Embryonic facial prominence (tissue), 1 donor: ENCODE data around the gene ITSN1.
"Not testable (repeated sequence)": the region's sequence is repeated elsewhere in the genome, so short reads cannot be mapped to it uniquely, and the experiment has no call there.

Experiments used
- DNase-seq: peaks from one replicate; pipeline ENCODE4 v3.0.0-alpha.2; 2016; ENCODE audit errors: extremely low spot score

Gene ITSN1

DNA sequence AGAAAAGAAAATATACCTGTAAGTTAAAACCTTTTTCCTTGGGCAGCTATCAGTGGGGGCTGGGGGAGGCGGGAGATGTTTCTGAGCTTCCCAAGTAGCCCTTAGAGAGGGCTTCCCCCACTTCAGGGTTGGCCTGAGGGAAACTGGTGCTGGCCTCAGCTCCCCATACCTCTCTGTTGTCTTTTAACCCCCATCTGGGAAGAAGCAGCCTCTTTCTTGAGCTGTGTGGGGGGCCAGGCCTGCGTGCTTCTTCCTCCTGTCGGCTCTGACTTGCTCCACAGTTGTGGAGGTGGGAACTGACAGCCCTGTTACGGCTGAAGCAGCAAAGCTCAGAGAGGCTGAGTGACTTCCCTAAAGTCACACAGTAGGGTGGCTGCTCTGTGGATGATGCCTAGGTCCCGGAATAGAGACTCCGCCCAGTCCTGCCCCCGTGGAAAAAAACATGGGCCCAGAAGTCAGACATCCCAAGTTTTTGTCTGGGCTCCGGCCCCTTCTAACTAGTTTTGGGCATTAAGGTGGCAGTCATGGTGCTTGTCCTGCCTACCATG is 218.1 kb downstream of the ITSN1 start:
- no peak for DNase-seq

DNA sequence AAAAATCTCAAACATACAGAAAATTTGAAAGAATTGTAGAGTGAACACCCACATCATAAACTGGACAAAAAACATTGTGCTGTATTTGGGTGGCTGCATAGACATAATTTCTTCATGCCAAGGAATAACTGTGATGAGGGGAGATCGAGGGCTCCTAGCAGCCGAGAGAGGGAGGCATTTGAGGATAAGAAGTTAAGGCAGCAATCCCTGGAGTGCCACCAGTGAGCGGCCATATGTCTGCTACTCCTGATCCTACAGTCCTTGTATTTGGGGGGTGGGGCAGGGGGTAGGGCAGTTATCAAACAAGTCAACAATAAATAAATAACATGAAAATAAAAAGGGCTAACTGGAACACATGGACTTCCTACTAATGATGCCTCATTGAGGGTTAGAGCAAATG is 218.8 kb downstream of the ITSN1 start:
- DNase-seq, result no peak

DNA sequence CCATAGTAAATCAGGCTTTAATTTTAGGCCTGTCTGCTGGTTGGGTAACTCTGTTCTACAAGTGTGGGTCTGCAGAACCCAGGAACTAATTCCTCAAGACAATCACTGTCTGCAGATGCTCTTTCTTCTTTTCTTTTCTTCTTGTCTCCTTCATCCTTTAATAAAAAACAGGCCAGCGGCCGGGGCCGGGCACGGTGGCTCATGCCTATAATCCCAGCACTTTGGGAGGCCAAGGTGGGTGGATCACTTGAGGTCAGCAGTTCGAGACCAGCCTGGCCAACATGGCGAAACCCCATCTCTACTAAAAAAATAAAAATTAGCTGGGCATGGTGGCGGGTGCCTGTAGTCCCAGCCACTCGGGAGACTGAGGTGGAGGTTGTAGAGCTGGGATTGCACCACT is 220.9 kb downstream of the ITSN1 start:
- DNase-seq, result not testable (repeated sequence)

DNA sequence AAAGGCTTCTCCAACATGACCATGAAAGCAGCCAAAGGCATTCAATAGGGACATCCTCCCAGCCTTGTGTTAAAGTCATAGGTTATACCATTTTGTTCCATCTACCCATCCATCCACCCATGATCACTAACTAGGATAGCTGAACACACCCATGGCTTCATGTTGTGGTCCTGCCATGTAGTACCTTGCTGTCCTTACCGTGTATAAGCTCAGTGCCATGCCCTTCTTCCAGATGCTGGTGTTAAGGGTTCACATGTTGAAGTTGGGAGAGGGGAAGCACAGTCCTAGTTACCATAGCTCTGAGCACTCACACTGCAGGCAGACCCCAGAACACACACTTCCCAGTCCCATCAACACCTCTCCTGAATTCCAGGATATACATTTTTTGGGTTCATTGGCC is 221.8 kb downstream of the ITSN1 start:
- no peak for DNase-seq

- no peak for DNase-seq
Measured at GRCh38 chr21:33865176-33865575, 222.9 kb downstream of the ITSN1 start.

- DNase-seq, result no peak
Measured at GRCh38 chr21:33865996-33866575, 223.8 kb downstream of the ITSN1 start.

GRCh38 chr21:33866826-33867225 is 224.5 kb downstream of the ITSN1 start:
- DNase-seq, result no peak

GRCh38 chr21:33867868-33868267 is 225.6 kb downstream of the ITSN1 start:
- DNase-seq, result not testable (repeated sequence)

- no peak for DNase-seq
Measured at GRCh38 chr21:33869873-33870272, 227.6 kb downstream of the ITSN1 start.

- DNase-seq, result no peak
Measured at GRCh38 chr21:33870768-33871167, 228.5 kb downstream of the ITSN1 start.

GRCh38 chr21:33871171-33871570 is 228.9 kb downstream of the ITSN1 start:
- no peak for DNase-seq

DNA sequence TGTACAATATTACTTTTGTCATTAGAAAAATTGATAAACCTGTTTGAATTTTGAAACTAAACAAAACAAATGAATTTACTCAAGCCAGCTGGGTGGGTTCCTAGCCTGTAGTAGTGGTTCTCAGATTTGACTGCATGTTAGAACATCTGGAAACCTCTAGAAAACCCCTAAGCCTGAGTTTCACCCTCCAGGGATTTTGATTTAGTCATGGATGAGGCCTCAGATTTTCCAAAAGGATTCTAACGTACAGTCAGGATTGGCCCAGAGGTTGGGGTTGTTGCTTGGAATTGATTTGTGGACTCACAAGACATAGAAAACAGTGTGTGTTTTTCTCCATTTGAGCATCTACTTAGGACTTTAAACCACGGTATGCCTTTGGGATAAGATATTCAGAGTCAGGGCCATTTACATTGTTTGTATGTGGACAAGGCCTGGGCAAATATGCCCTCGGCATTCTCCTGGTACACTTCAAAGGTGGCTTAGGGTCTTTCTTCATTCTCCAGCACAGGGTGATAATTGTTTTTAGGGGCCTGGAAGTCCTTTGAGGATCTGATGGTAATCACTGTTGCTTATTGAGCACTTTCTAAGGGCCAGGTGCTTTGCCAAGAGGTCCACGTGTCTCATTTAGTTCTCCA is 230.7 kb downstream of the ITSN1 start:
- no peak for DNase-seq

DNA sequence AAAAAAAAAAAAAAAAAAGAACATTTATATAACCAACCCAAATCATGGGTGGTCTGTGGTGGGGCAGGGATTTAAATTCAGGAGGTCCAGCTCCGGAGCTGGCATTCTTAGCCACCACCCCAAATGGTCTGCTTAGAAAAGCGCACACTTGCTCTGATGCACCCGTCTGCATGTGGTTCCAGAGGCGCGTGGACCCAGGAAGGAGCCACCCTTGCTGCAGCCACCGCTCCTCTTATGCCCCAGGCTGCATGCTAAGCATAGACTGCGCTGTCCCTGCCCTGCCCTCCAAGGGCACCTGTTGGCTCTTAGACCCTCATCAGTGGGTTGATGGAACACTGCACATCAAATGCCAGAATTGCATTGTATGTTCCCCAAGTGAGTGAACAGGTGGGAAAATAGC is 231.9 kb downstream of the ITSN1 start:
- no peak for DNase-seq

- DNase-seq, result no peak
Measured at GRCh38 chr21:33875026-33875695, 232.9 kb downstream of the ITSN1 start.

DNA sequence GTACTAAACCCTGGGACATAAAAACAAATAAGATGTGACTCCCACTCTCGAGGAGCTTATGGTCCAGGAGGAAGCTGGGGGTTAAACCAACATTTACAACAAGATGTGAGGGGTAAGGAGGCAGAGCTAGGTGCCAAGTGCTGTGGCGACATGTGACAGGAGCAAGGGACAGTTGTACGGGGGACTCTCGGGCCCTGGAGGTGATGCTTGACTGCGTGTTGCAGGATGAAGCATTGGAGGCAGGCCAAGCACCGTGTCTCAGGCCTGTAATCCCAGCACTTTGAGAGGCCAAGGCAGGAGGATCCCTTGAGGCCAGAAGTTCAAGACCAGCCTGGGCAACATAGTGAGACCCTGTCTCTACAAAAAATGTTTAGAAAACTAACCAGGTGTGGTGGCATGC is 236.5 kb downstream of the ITSN1 start:
- DNase-seq, result no peak

- no peak for DNase-seq
Measured at GRCh38 chr21:33880626-33881025, 238.3 kb downstream of the ITSN1 start.

- DNase-seq, result no peak
Measured at GRCh38 chr21:33881689-33882440, 239.6 kb downstream of the ITSN1 start.

DNA sequence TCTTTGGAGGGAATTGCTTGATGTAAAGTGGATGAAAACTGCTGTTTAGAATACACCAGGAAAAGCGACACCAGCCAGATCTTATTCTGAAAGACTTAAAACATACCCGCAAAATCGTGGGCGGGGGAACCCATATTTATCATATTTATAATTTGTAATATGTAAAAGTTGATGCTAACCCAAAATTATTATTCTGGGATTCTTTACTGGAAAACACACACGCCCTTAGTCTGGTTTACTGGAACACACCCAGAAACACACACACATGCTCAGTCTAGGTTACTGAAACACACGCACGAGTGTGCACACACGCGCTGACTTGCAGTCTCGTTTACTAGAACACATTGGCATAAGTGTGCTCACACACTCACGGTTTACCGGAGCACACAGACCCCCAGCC is 240.8 kb downstream of the ITSN1 start:
- no peak for DNase-seq

GRCh38 chr21:33884376-33885171 is 242.3 kb downstream of the ITSN1 start:
- no peak for DNase-seq

DNA sequence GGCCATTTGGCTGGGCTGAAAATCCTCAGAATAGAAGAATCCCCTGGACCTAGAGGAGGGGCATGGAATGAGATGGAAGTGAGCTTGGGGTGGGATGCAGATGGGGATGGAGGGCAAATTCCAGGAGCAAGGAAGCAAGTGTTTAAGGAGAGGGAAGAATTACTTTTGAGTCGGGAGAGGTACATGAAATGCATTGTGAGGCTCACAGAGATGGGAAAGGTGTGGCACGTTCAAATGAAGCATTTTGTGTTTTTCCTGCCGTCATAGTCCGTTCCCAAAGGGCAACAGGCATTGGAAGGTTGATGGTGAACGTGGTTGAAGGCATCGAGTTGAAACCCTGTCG is 242.8 kb downstream of the ITSN1 start:
- no peak for DNase-seq

DNA sequence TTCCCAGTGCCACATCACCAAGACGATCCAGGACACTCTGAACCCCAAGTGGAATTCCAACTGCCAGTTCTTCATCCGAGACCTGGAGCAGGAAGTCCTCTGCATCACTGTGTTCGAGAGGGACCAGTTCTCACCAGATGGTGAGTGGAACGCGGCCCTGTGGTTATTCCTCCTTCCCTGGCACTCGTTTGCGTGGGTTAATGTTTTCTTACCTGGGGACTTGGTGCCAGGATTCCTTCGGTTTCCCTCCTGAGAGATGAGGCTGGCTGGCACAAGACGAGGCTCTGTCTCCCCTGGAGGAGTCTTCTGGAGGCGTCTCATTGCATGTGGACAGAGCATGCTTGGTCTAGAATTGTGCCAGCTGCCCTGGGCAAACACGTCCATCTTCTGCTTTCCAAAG is 244.0 kb downstream of the ITSN1 start:
- no peak for DNase-seq

DNA sequence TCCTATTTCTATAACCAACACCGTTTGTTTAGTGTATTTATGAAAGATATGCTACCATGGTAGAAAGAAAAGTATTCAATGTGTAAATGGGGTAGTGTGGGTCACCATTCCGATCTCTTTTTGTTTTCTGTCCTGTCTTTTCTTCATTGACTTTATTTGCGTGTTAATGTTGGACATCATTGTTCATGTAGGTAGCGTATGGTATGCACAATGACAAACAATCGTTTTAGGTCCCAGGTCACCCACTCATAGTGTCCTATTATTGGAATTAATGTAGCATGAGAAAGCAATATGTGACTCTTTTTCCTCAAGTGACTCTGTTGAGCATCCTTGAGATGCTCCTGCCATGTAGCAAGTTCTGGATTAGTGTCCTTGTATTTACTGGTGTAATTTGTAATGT is 247.9 kb downstream of the ITSN1 start:
- DNase-seq, result no peak
